Esophagus muscularis mucosa (tissue), 4 donors: ENCODE measurements around the gene RBM19. TPM values are rescaled to one million over a fixed set of nuclear protein-coding genes. Genes with fewer than 3 reads are reported as not detected.

Source experiments
- DNase-seq: peaks from one replicate; pipeline ENCODE4 v3.0.0-alpha.2; 2017; ENCODE audit errors: extremely low spot score
- H3K27ac ChIP-seq, 4 donors: fragments of 200-600 bp; sonication (generic); replicated peaks in 1 of 4; 1 replicate in 3 of 4; 2 replicates in 1 of 4; pipeline ENCODE4 v1.5.1; 2016 to 2019; ENCODE audit warnings: mild to moderate bottlenecking in 1 of 4
- H3K27me3 ChIP-seq, 4 donors: fragments of 200-600 bp; sonication (generic); one replicate each; pipeline versions ENCODE4 v1.5.1 to v1.6.0; 2016 to 2019
- H3K36me3 ChIP-seq, 4 donors: fragments of 200-600 bp; sonication (generic); one replicate each; pipeline ENCODE4 v1.5.1; 2016 to 2019
- H3K4me1 ChIP-seq, 4 donors: fragments of 200-600 bp; sonication (generic); one replicate each; pipeline ENCODE4 v1.5.1; 2016 to 2019
- H3K4me3 ChIP-seq, 4 donors: fragments of 200-600 bp; sonication (generic); 1 replicate in 2 of 4; 2 replicates in 2 of 4; pipeline ENCODE4 v1.5.1; 2016 to 2019; ENCODE audit warnings: mild to moderate bottlenecking in 4 of 4, moderate library complexity in 1 of 4
- H3K9me3 ChIP-seq, 4 donors: fragments of 200-600 bp; sonication (generic); 1 replicate in 3 of 4; 2 replicates in 1 of 4; pipeline ENCODE4 v1.5.1; 2016 to 2019
- CTCF ChIP-seq, 3 experiments: fragments of 200-600 bp in 2 of 3; fragments of 450-650 bp in 1 of 3; sonication (generic) in 2 of 3; IDR thresholded peaks; one replicate each; pipeline ENCODE4 v1.5.1; 2017 to 2019; ENCODE audit warnings: antibody characterized with exemption in 3 of 3, mild to moderate bottlenecking in 2 of 3, moderate library complexity in 1 of 3
- EP300 ChIP-seq: sonication (generic); formaldehyde crosslinking; IDR thresholded peaks from one replicate; pipeline ENCODE4 v1.6.1; 2017; ENCODE audit warnings: antibody characterized with exemption
- POLR2A ChIP-seq: fragments of 450-650 bp; IDR thresholded peaks from one replicate; pipeline ENCODE4 v1.6.1; 2017; ENCODE audit warnings: antibody characterized with exemption, moderate library complexity, mild to moderate bottlenecking, low read depth
- POLR2AphosphoS5 ChIP-seq, 2 donors: sonication (generic); formaldehyde crosslinking; IDR thresholded peaks; one replicate each; pipeline ENCODE4 v1.6.1; 2017; ENCODE audit warnings: antibody characterized with exemption in 2 of 2
- WGBS: methylation state at CpG from one replicate; pipeline ENCODE4 v1.1.5; 2018; 5-methylcytosine and 5-hydroxymethylcytosine counted together
- intact Hi-C: fragments of 100-400 bp; cut with DNase I; formaldehyde crosslinking; loops from one replicate; pipeline ENCODE4 v1.15.1; 2023
- total RNA-seq, 4 donors: library from RNA; depleted of rRNA; stranded (reverse); fragments of >200 nt; gene quantifications; one replicate each; pipeline versions ENCODE4 v1.1.0 to v1.2.1, GENCODE V29; 2016

Gene RBM19
- total RNA-seq, 4 donors from 2014 or later = 26.7 to 40.0 (median 27.4) TPM

- Histone ChIP-seq H3K4me1 (peaks cover 0 to 6% (median under 1%) of the 10 kb centered on the region in 4 donors), H3K27me3 (no peaks in the 10 kb centered on the region), H3K9me3 (no peaks in the 10 kb centered on the region), H3K4me3 (no peak overlapping the region), H3K36me3 (peaks cover 48 to 98% (median 70%) of the 10 kb centered on the region in 4 donors), H3K27ac (no peak overlapping the region)
- intact Hi-C loops = no loop called here
- no peak for DNase-seq
- TF ChIP-seq POLR2A (no peak), POLR2AphosphoS5 (IDR thresholded peaks at IDR 0.05) (no peak), CTCF (IDR thresholded peaks at IDR 0.05) (no peak), EP300 (no peak)
- WGBS = 96% methylated on average over 8 of the region's 8 CpGs
Measured at GRCh38 chr12:113926788-113927187, 39.3 kb downstream of the RBM19 start.

GRCh38 chr12:113924341-113924740 lies 41.8 kb downstream of the RBM19 start:
- intact Hi-C loops = no loop called here
- H3K36me3 ChIP-seq = peaks cover 48 to 98% (median 82%) of the 10 kb centered on the region in 4 donors
- 69% methylated on average over 4 of the region's 4 CpGs for WGBS
- H3K9me3 ChIP-seq = no peaks in the 10 kb centered on the region
- DNase-seq = no peak
- TF ChIP-seq EP300 (no peak), POLR2A (no peak), CTCF (IDR thresholded peaks at IDR 0.05) (no peak), POLR2AphosphoS5 (IDR thresholded peaks at IDR 0.05) (no peak)
- H3K4me3 ChIP-seq = no peak overlapping the region
- H3K27me3 ChIP-seq = no peaks in the 10 kb centered on the region
- H3K27ac ChIP-seq = no peak overlapping the region
- no peaks in the 10 kb centered on the region for H3K4me1 ChIP-seq

- no peak for DNase-seq
Measured at GRCh38 chr12:113923251-113923650, 42.9 kb downstream of the RBM19 start.

GRCh38 chr12:113921430-113921829 lies 44.7 kb downstream of the RBM19 start:
- TF ChIP-seq POLR2A = no peak
- TF ChIP-seq POLR2AphosphoS5 (IDR thresholded peaks at IDR 0.05) = no peak
- Histone ChIP-seq H3K4me3 (no peak overlapping the region), H3K27ac (no peak overlapping the region), H3K36me3 (peaks cover 46 to 100% (median 89%) of the 10 kb centered on the region in 4 donors), H3K27me3 (no peaks in the 10 kb centered on the region), H3K9me3 (no peaks in the 10 kb centered on the region), H3K4me1 (no peaks in the 10 kb centered on the region)
- DNase-seq = no peak
- intact Hi-C loops = no loop called here
- WGBS = 81% methylated on average over 3 of the region's 3 CpGs

More at GRCh38 chr12:113923251-113923650, 42.9 kb downstream of the RBM19 start:
- Histone ChIP-seq H3K9me3 (no peaks in the 10 kb centered on the region), H3K4me1 (no peaks in the 10 kb centered on the region), H3K27ac (no peak overlapping the region), H3K27me3 (no peaks in the 10 kb centered on the region), H3K36me3 (peaks cover 50 to 98% (median 80%) of the 10 kb centered on the region in 4 donors), H3K4me3 (no peak overlapping the region)
- TF ChIP-seq CTCF (IDR thresholded peaks at IDR 0.05) (no peak), POLR2A (no peak), EP300 (no peak), POLR2AphosphoS5 (IDR thresholded peaks at IDR 0.05) (no peak)
- WGBS = 100% methylated on average over 5 of the region's 5 CpGs
- intact Hi-C loops = no loop called here

GRCh38 chr12:113919791-113920190 lies 46.3 kb downstream of the RBM19 start:
- Histone ChIP-seq H3K4me1 (no peaks in the 10 kb centered on the region), H3K4me3 (no peak overlapping the region), H3K27ac (no peak overlapping the region), H3K9me3 (no peaks in the 10 kb centered on the region), H3K36me3 (peaks cover 32 to 100% (median 86%) of the 10 kb centered on the region in 4 donors), H3K27me3 (no peaks in the 10 kb centered on the region)
- DNase-seq = no peak
- no peak for TF ChIP-seq CTCF (IDR thresholded peaks at IDR 0.05)
- no peak for TF ChIP-seq POLR2AphosphoS5 (IDR thresholded peaks at IDR 0.05)
- no peak for TF ChIP-seq POLR2A
- no peak for TF ChIP-seq EP300
- intact Hi-C loops = loop anchor here (10.0 kb wide), 2 partner anchors 455 to 605 kb away; no protein-coding TSS in a partner anchor
- 98% methylated on average over 5 of the region's 5 CpGs for WGBS
